ENCODE data around the gene GRAMD1A. TPM values are rescaled to one million over a fixed set of nuclear protein-coding genes. Genes with fewer than 3 reads are reported as not detected.

GRAMD1A gene
- total and polyA plus RNA-seq, 9 of the 15 experiments (the other 6 are each of a cell fraction or from before 2014, with no cell fraction given) = 1.4 to 63.8 (median 38.5) TPM

- TF ChIP-seq, protein P1, sequence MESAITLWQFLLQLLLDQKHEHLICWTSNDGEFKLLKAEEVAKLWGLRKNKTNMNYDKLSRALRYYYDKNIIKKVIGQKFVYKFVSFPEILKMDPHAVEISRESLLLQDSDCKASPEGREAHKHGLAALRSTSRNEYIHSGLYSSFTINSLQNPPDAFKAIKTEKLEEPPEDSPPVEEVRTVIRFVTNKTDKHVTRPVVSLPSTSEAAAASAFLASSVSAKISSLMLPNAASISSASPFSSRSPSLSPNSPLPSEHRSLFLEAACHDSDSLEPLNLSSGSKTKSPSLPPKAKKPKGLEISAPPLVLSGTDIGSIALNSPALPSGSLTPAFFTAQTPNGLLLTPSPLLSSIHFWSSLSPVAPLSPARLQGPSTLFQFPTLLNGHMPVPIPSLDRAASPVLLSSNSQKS (CRISPR knock-in tag; IDR thresholded peaks at IDR 0.05) = no peak
- TF ChIP-seq POLR2A (conservative IDR thresholded peaks at IDR 0.05) = no peak
Measured at GRCh38 chr19:35053667-35054293, 53.7 kb downstream of the GRAMD1A start (continued).

DNA sequence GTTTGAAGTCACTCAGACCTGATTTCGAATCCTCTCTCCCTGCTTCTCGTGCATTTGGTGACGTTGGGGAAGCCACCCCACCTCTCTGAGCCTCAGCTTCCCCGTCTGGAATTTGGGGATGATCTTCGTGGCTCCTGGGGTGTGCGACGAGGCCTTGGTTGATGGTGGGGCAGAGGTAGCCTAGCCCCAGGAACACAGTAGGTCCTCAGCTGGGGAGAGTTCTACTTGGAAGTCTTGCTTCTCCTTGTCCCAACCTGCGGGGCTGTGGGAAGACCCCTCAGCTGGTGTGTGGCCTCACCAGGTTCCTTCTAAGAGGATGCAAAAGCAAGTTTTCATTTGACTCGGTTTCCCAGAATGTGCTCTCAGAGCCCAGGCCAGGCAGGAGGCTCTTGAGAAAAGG, 54.5 kb downstream of the GRAMD1A start:
- in situ Hi-C loops (cut with MboI) = no loop called here

More for the DNA sequence above, 54.5 kb downstream of the GRAMD1A start:
- WGBS (ENCODE audit: insufficient coverage, low coverage, missing lambda C conversion rate) = 15% methylated on average over 8 of the region's 9 CpGs
- Histone ChIP-seq H3K27ac (ENCODE audit: extremely low read depth, low read depth, low read length) (no peak overlapping the region), H2AFZ (ENCODE audit: low read depth, low read length) (no peak overlapping the region), H3K9ac (ENCODE audit: insufficient read depth in 1 of 2, low read depth in 2 of 2, low read length in 2 of 2) (peak overlapping the region in 1 of 2 experiments; percentile 61; a peak in 1 of 4 replicates), H3K4me3 (no peak overlapping the region), H3K79me2 (ENCODE audit: control insufficient read depth, insufficient read depth, low read length) (no peaks in the 10 kb centered on the region), H3K36me3 (ENCODE audit: control insufficient read depth, insufficient read depth, low read length) (no peaks in the 10 kb centered on the region), H3K9me1 (ENCODE audit: control insufficient read depth, insufficient read depth, low read length) (no peaks in the 10 kb centered on the region), H3K27me3 (ENCODE audit: control insufficient read depth in 2 of 2, insufficient read depth in 2 of 2, low read length in 2 of 2) (peaks cover 2 to 8% of the 10 kb centered on the region in 2 experiments; a peak in 2 of 5 replicates), H3K4me1 (replicated peaks in 1 of 2; ENCODE audit: control insufficient read depth in 2 of 2, insufficient read depth in 2 of 2, low read length in 2 of 2) (peaks cover 0 to 4% of the 10 kb centered on the region in 2 experiments; a peak in 2 of 5 replicates), H4K20me1 (replicated peaks; ENCODE audit: control insufficient read depth, insufficient read depth, low read length) (no peaks in the 10 kb centered on the region), H3K4me2 (ENCODE audit: insufficient read depth, low read length) (no peak overlapping the region), H3K9me3 (replicated peaks; ENCODE audit: control insufficient read depth, insufficient read depth, low read depth, low read length) (no peaks in the 10 kb centered on the region)
- FAIRE-seq = no peak
- ChIA-PET POLR2A (interaction anchor here (0.5 to 0.6 kb wide), 3 partner anchors 20 to 283 kb away, joined by 3 to 4 read pairs (median 3); no protein-coding TSS in a partner anchor), CTCF (ENCODE audit: low intra/inter-chr PET ratio) (no interaction called here)
- no peak for DNase-seq (ENCODE audit: extremely low read depth in 1 of 4, low spot score in 3 of 4)
- no peak for ATAC-seq
- BruUV-seq (replicated peaks) = no TSS peak
- intact Hi-C loops (cut with micrococcal nuclease) = no loop called here
- no peak for TF ChIP-seq ZNF134 (CRISPR knock-in tag; conservative IDR thresholded peaks at IDR 0.05)
- no peak for TF ChIP-seq ZNF316 (IDR thresholded peaks at IDR 0.05)
- no peak for TF ChIP-seq NR2C2 (CRISPR knock-in tag; IDR thresholded peaks at IDR 0.05)
- TF ChIP-seq NR2C2 (tag; IDR thresholded peaks at IDR 0.05) = no peak
- no peak for TF ChIP-seq COPS2 (conservative IDR thresholded peaks at IDR 0.05)
- peak; percentile 67; the same call in 1 of the 2 replicates for TF ChIP-seq ZKSCAN1 (IDR thresholded peaks at IDR 0.05; ENCODE audit: low read depth, low read length)
- no peak for TF ChIP-seq MEF2A (IDR thresholded peaks at IDR 0.05; ENCODE audit: control insufficient read depth, low read depth, low read length)
- no peak for TF ChIP-seq NCOA6 (IDR thresholded peaks at IDR 0.05)
